Measurements from ENCODE around the gene RNF167.
A peak's percentile ranks its signal among the peaks of the same experiment; 100 is the strongest.

Gene RNF167

DNA sequence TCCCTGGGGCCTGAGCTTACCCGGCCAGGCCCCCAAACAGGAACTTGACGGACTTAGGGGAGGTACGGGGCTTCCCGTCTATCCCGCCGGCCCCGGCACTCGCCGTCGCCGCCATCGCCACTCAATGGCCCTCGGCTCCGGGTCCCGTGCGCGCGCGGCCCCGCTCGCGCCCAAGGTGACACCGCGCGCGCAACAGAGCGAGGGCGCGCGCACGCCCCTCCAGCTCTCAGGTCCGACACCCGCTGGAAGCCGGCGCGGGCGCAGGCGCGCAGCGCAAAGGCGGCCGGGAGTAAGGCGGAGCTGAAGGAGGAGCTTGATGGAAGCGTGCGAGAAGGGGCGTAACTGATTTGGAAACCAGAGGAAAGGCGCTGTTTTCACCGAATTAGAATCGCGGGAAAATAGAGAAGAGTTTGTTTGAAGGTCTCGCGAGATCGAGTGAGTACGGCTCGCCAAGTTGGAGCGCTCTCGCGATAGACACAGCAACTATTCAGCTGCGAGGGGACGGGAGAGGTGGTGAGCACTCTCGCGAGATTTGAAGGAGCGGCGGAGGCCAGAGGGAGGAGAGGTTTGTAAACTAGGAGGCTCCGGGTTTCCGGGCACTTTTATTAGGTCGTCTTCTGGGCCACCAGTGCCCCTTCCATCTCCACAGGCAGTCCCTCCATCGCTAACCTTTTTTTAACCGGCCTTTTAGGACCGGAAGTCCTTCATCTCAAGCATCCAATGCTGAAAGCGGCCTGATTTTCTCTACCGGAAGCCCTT, at the start of gene RNF167, which contains the start of gene SLC25A11:
Gene RNF167 (plus strand): TSS at position 473 of the 759 bp plus-strand sequence. CDS start 642 bp downstream, outside the sequence.
Gene SLC25A11 (minus strand): TSS at position 251 of the 759 bp plus-strand sequence. CDS start 136 bp downstream, at position 115.
- DNase-seq: peak; percentile 92 to 95

DNA sequence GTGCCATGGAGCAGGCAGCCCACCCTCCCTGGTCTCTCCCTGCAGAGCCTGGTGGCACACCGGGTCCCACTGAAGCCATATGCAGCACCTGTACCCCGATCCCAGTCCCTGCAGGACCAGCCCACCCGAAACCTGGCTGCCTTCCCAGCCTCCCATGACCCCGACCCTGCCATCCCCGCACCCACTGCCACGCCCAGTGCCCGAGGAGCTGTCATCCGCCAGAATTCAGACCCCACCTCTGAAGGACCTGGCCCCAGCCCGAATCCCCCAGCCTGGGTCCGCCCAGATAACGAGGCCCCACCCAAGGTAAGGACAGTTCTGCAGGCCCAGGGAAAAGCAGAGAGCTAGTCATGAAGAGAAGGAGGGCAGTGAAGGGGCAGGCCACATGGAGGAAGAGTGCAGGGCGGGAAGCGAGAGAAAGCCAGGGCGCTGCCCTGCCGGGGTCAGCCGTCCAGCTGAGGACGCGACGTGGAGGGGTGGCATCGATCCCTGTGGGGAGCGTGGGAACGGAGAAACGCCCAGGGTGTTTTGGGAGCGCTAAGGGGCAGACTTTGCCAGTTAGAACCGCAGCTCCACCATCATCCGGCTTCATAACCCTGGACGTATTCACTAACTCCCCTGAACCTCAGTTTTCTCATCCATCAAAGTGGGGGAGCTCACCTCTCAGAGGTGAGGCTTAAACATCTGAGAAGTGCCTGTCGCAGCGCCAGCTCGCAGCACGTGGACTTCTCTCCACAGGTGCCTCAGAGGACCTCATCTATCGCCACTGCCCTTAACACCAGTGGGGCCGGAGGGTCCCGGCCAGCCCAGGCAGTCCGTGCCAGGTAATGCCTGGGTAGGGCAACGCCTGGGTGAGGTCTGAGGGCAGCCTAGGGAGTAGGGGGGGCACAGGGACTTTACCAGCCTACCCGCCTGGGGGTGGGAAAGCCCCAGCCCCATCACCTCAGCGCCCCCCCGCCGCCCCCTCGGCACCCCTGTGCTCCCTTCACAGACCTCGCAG, 48.4 kb upstream of the RNF167 start:
- DNase-seq: no peak

DNA sequence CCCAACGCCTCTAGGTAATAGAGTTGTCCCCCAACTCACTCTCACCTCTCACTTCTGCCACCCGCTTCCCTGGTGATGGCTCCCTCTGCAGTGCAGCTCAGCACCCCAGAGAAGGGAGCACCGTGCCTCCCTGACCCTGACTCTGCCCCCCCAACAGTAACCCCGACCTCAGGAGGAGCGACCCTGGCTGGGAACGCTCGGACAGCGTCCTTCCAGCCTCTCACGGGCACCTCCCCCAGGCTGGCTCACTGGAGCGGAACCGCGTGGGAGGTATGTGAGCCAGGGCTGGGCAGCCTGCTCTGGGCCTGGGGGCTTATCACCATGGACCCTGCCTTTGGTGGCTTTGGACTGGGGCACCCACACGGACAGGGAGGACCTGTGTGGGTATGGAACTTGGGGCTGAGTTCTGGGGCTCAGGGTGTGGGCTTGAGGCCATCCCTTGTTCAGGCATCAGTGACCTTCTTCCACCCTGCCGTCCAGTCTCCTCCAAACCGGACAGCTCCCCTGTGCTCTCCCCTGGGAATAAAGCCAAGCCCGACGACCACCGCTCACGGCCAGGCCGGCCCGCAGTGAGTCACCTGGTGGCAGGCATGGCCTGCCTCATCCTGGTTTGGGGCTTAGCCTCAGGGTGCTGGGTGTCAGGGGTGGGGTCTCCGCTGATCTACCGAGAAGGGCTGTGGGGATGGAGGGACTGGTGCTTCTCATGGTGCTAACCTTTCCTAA, 47.4 kb upstream of the RNF167 start:
- no peak for DNase-seq

DNA sequence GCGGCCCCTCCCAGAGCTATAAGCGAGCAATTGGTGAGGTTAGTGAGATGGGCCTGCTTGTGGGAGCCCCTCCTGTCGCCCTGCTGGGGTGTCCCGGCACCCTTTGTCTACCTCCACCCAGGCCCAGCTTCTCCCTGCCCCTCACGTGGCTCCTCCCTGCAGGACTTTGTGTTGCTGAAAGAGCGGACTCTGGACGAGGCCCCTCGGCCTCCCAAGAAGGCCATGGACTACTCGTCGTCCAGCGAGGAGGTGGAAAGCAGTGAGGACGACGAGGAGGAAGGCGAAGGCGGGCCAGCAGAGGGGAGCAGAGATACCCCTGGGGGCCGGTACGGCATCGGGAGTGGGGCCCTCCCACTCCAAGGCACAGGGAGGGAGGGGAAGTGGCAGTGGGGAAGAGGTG, 46.8 kb upstream of the RNF167 start:
- no peak for DNase-seq

DNA sequence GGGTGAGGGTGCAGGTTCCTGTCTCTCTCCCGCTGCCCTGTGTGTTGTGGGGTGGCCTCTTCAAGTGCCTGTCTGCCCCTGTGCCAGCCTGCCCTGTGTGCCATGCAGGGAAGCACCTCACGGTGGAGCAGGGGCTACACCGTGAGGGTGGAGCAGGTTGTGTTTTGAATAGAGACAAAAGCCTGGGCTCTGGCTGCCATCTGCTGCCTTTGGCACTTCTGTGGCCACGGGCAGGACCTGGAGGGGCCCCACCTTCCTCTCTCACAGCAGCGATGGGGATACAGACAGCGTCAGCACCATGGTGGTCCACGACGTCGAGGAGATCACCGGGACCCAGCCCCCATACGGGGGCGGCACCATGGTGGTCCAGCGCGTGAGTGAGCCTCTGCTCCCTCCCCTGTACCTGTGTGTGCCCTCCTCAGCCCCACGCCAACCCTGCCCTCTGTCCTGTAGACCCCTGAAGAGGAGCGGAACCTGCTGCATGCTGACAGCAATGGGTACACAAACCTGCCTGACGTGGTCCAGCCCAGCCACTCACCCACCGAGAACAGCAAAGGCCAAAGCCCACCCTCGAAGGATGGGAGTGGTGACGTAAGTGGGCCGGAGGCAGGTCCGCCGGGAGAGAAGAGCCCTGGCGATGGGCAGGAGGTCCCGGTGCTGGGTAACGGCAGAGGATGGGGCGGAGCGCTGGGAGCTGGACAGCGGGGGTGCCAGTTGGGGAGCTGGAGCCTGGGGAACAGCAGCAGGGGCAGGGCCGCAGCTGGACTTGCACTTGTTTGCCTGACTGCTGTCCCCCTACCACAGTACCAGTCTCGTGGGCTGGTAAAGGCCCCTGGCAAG, 46.1 kb upstream of the RNF167 start:
- DNase-seq: no peak

DNA sequence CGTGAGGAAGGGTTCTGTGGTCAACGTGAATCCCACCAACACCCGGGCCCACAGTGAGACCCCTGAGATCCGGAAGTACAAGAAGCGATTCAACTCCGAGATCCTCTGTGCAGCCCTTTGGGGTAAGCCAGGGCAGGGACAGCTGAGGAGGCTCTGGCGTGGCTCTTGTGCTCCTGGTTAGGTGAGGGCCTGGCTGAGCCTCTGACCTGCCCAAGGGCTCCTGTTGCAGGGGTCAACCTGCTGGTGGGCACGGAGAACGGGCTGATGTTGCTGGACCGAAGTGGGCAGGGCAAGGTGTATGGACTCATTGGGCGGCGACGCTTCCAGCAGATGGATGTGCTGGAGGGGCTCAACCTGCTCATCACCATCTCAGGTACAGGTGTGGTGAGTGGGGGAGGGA, 44.9 kb upstream of the RNF167 start:
- no peak for DNase-seq

DNA sequence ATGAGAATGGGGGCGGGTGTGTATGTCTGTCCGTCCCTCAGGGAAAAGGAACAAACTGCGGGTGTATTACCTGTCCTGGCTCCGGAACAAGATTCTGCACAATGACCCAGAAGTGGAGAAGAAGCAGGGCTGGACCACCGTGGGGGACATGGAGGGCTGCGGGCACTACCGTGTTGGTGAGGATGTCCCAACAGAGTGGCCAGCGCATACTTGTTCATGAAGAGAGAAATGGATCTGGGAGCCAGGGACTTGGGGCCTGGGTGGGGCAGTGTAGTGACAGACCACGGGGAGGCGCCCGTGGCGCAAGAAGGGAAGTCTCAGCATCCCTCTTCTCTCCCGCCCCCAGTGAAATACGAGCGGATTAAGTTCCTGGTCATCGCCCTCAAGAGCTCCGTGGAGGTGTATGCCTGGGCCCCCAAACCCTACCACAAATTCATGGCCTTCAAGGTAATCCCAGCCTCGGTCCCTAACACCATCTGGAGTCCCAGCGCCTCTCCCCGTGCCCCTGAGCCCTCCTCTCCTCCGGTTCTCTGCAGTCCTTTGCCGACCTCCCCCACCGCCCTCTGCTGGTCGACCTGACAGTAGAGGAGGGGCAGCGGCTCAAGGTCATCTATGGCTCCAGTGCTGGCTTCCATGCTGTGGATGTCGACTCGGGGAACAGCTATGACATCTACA, 44.3 kb upstream of the RNF167 start:
- DNase-seq: no peak

DNA sequence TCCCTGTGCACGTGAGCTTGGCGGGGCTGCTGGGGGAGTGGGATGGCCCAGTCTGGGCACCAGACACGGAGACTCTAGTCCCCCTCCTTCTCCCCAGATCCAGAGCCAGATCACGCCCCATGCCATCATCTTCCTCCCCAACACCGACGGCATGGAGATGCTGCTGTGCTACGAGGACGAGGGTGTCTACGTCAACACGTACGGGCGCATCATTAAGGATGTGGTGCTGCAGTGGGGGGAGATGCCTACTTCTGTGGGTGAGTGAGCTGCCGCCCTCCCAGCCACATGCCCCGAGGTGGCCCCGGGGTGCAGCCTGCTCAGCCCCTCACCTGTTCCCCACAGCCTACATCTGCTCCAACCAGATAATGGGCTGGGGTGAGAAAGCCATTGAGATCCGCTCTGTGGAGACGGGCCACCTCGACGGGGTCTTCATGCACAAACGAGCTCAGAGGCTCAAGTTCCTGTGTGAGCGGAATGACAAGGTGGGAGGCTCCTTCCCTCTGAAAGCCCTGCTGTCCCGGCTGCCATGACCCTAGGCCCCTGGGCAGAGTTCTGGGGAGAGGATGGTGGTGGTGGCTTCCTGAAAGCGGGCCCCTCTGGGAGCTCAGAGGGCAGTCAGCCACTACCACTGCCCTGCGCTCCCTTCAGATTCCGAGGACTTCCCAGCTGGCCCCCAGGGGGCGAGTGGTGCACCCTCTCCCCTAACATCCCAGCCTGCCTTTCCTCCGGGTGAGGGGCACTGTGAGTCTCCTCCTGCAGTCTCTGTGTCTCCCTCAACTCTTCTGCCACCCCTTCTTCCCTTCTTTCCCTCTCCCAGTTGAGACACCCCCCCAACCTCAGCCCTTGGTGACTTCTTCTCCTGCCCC, 43.5 kb upstream of the RNF167 start:
- no peak for DNase-seq

DNA sequence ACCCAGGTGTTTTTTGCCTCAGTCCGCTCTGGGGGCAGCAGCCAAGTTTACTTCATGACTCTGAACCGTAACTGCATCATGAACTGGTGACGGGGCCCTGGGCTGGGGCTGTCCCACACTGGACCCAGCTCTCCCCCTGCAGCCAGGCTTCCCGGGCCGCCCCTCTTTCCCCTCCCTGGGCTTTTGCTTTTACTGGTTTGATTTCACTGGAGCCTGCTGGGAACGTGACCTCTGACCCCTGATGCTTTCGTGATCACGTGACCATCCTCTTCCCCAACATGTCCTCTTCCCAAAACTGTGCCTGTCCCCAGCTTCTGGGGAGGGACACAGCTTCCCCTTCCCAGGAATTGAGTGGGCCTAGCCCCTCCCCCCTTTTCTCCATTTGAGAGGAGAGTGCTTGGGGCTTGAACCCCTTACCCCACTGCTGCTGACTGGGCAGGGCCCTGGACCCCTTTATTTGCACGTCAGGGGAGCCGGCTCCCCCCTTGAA, 42.8 kb upstream of the RNF167 start:
- DNase-seq: no peak

DNA sequence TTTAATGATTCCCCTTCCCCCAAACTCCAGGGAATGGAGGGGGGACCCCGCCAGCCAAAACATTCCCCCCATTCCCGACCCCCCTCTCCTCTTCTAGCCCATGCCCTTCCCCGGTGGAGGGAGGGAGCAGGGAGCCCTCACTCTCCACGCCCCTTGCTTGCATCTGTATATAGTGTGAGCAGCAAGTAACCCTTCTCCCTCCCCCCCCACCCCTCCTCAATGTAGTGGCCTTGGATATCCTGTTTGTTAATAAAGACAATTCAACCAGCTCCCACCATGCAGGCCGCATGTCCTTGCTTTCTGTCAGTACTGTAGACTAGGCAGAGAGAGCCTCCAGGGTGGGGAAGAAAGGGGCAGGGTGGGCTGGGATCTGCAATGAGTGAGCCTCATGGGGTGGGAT, 42.3 kb upstream of the RNF167 start:
- DNase-seq: no peak

DNA sequence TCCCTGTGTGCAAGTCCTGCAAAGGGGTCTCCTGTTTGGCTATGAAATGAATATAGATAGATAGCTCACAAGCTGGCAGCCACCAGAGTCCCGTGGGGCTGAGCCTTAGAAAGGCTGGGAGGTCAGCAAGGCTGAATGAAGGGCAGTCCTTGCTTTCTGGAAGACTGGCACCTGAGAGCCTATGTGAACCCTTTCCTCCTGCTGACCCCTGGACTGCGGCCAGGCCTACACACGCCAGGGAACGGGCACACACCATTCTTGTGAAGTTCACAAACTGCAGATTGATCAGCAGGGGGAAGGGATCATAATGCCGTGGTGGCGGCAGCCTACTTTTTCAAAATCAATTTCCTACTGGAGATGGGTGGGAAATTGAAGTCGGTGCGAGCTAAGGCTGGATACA, 41.7 kb upstream of the RNF167 start:
- no peak for DNase-seq

DNA sequence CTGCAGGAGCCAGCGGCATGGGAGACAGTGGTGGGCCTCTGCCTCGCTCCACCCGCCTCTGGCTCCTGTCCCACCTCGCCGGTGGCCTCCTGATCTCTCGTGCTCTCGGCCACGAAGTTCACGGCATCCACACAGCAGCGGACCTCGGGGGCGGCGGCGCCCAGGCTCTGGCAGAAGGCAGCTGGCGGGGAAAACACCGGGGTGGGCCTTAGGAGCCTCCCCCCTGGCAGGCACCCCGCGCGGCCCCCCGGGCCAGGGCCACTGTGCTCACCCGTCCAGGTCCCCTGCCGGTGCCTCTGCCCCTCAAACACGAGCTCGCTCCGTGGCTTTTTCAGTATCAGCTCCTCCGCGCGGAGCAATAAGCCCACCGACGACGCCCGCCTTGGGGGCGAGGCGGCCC, 41.1 kb upstream of the RNF167 start:
- DNase-seq: no peak

DNA sequence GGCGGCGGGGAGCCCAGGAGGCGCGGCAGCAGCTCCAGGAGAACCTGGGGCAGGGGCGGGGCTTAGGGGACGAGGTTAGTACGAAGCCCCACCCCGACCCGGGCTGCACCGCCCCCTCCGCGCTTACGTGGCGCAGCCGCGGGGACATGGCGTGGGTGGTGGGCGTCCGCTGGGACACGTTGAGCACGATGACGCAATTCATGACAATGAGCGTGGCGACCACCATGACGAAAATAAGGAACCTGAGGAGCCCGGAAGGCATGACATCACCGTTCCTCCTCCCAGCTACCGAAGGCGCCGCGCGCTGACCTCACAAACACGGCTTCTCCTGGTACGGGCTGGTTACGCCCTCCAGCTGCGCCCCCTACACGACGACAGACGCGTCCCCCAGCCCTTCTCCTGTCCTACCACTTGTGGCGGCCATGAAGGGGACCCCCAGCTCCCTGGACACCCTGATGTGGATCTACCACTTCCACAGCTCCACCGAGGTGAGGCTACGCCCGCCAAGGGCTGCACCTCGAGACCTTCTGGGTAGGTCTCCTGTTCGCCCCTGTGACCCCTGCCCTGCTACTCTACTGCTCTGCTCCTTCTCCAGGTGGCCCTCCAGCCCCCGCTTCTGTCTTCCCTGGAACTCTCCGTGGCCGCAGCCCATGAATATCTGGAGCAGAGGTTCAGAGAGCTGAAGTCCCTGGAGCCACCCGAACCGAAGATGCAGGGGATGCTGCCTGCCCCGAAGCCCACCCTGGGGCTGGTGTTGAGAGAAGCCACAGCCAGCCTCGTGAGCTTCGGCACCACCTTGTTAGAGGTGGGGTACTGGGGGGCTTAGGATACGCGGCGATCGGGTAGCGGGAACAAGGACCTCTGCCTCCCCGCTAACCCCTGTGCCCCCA, 40.5 kb upstream of the RNF167 start, which contains the start of gene C17orf107:
Gene C17orf107 (plus strand): TSS at position 196 of the 890 bp plus-strand sequence. CDS start 227 bp downstream, at position 423.
- peak; percentile 95 to 97 for DNase-seq

DNA sequence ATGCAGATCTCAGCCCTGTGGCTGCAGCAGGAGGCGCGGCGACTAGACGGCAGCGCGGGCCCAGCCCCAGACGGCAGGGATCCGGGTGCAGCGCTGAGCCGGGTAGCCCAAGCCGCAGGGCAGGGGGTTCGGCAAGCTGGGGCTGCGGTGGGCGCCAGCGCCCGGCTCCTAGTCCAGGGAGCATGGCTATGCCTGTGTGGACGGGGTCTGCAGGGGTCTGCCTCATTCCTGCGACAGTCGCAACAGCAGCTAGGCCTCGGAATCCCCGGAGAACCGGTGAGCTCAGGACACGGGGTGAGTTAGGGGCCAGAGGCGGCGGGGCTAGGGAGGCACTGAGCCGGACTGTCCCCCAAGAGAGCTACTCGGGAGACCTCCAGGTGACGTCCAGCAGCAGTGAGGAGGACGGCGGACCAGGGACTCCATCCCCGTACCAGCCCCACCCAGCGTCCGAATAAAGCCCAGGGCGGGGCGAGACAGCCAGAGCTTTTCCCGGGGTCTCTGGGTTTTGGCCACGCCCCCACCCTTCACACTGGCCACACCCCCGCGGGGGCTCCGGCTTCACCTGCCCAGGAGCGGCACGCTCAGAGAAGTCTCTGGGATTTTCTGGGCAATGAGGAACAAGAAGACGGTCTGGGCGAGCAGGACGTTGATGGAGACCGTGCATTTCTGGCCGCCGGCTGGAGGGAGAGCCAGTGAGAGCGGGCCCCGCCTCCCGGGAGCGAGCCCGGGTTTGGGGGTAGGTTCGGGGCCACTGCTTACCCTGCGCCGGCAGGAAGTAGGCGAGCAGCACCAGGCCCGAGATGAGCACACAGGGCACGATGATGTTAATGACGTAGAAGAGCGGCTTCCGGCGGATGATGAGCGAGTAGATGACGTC, 39.6 kb upstream of the RNF167 start:
- DNase-seq: peak; percentile 48 to 49

DNA sequence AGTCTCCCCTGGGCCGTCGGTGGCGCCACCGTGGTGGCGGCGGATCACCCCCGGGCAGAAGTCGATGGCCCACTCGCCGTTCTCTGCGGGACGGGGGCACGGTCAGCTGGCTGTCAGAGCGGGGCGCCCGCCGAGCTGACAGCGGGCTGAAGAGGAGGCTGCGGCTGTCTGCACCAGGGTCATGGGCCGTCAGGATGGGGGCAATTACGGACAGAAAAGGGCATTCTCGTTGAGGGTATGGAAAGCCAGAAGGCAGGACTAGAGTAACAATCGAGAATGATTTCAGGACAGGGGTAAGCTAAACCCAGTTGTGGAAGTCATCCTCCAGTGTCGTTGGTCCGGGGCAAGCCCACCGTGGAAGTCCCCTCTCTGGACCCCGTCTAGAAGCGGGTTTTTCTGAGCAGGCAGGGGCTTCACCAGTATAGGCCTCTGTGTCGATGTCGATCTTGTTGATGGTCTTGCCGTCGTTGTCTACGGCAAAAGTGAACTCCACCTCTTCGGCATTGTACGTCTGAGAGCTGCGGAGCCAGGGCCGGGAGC, 38.9 kb upstream of the RNF167 start:
- peak in 1 of 2 donors; percentile 19 for DNase-seq

DNA sequence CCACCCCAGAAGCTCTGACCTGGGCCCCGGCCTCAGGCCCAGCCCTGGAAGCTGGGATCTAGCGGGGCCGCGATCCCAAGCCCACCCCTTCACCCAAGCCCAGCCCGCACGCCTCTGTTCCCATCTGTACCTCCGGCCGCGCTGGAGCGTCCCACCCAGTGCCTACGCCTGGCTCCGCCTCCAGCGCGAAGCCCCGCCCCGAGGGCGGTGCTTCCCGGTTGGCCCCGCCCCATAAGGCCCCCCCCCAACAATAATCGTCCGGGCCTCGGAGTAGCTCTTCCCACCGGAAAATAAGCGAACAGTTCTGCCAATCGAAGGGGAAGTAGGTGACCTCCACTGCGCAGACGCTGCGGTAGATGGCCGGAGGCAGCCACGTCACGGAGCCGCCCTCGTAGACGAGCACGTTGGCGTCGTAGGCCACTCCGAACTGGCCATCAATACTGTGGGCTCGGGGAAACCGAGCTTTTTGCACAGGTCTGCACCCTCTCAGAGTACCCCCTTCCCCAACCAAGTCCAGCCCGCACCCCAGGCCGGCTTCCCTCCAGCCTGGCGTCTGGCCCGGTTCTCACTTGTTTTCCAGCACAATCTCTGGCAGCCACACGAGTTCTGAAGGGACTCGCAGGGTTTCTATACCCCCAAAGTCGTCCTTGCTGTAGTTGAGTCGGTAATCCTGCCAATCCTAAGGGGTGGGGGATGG, 38.3 kb upstream of the RNF167 start:
- DNase-seq: peak in 1 of 2 donors; percentile 19

DNA sequence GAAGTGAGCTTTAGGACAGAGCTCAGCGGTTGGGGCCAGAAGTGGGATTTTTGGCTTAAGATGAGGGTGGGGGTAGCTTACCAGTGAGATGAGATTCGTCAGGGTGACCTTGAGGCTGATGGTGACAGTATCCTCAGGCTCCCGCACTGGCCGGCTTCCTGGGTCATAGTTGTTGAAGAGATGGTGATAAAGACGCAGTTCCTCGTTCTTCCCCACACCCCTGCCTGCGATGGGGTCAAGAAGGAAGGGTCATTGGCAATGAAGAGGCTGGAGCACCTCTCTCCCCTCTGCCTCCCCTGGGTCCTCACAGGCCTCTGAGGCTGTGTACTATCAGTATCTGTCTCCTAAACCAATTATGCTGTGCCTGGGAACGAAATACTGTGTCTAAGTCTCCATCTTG, 37.5 kb upstream of the RNF167 start:
- no peak for DNase-seq

Measured in stimulated activated CD4-positive, alpha-beta T cell treated with anti-CD3 and anti-CD28 coated beads, Interleukin-2, amount 100 ng/mL, for 24 hours (primary cell).